K562 (cell line): Measurements from ENCODE around the gene MYO7A. TPM values are rescaled to one million over a fixed set of nuclear protein-coding genes. Genes with fewer than 3 reads are reported as not detected.

ENCODE experiments used
- ATAC-seq: fragments of 200-7000 bp; cut with Tn5 transposase; 3 replicates; pipeline ENCODE4 v1.9.1; 2020; ENCODE audit warnings: moderate library complexity
- BruUV-seq: library from RNA; stranded (reverse); fragments of 400-500 nt; replicated peaks from 2 replicates; lab custom pipeline; 2021; lab: Mats Ljungman, UMichigan
- CTCF ChIA-PET: fragments of 300-600 bp; formaldehyde crosslinking; extraction: SDS; loops from one replicate; lab custom pipeline; 2021; ENCODE audit warnings: low intra/inter-chr PET ratio; lab: Yijun Ruan, JAX
- POLR2A ChIA-PET: fragments of 300-600, 350-650 bp; sonication (Branson Sonifier 250); formaldehyde crosslinking; extraction: SDS; loops from one replicate; lab custom pipeline; 2021; ENCODE audit warnings: antibody characterized with exemption, inconsistent platforms; lab: Yijun Ruan, JAX
- DNase-seq, 4 experiments: peaks; one replicate each; pipeline versions ENCODE4 v3.0.0 to v3.0.0-alpha.2; 2011 to 2018; ENCODE audit warnings: low spot score in 3 of 4, mixed read lengths in 3 of 4; ENCODE audit errors: extremely low read depth in 1 of 4
- FAIRE-seq: peaks from 2 replicates; lab custom pipeline; 2011; peaks lifted over from hg19 to GRCh38; lab: Jason Lieb, UNC
- H2AFZ ChIP-seq: 2 replicates; pipeline ENCODE4 v1.6.0; 2011; ENCODE audit warnings: low read depth, low read length, control low read depth, inconsistent platforms
- H3K27ac ChIP-seq: fragments of 200-600 bp; 3 replicates; pipeline ENCODE4 v1.8.0; 2011; ENCODE audit warnings: low read depth, mild to moderate bottlenecking, control low read depth, inconsistent platforms, low read length, moderate library complexity, mixed read lengths; ENCODE audit errors: extremely low read depth
- H3K27me3 ChIP-seq, 2 experiments: fragments of 300-600 bp in 1 of 2; 2 replicates in 1 of 2; 3 replicates in 1 of 2; pipeline versions ENCODE4 v1.6.0 to v1.8.0; 2011; ENCODE audit warnings: inconsistent platforms in 2 of 2, low read length in 2 of 2, mild to moderate bottlenecking in 1 of 2, mixed read lengths in 1 of 2, moderate library complexity in 1 of 2; ENCODE audit not compliant: control insufficient read depth in 2 of 2, insufficient read depth in 2 of 2
- H3K36me3 ChIP-seq: fragments of 300-600 bp; 3 replicates; pipeline ENCODE4 v1.8.0; 2011; ENCODE audit warnings: mild to moderate bottlenecking, low read length, inconsistent platforms; ENCODE audit not compliant: control insufficient read depth, insufficient read depth
- H3K4me1 ChIP-seq, 2 experiments: fragments of 200-600 bp in 1 of 2; replicated peaks in 1 of 2; 2 replicates in 1 of 2; 3 replicates in 1 of 2; pipeline versions ENCODE4 v1.5.1 to v1.8.0; 2011; ENCODE audit warnings: inconsistent platforms in 2 of 2, low read length in 2 of 2, mild to moderate bottlenecking in 1 of 2, mixed read lengths in 1 of 2, moderate library complexity in 1 of 2; ENCODE audit not compliant: control insufficient read depth in 2 of 2, insufficient read depth in 2 of 2
- H3K4me2 ChIP-seq: 2 replicates; pipeline ENCODE4 v1.6.1; 2011; ENCODE audit warnings: low read length, control low read depth, inconsistent platforms, mixed read lengths; ENCODE audit not compliant: insufficient read depth
- H3K4me3 ChIP-seq: fragments of 200-600 bp; sonication (generic), shearing (Covaris generic); 2 replicates; pipeline ENCODE4 v1.5.1; 2016; ENCODE audit warnings: control low read depth, inconsistent platforms
- H3K79me2 ChIP-seq: fragments of 200-600 bp; 3 replicates; pipeline ENCODE4 v1.8.0; 2011; ENCODE audit warnings: low read length, inconsistent platforms; ENCODE audit not compliant: control insufficient read depth, insufficient read depth
- H3K9ac ChIP-seq, 2 experiments: 2 replicates each; pipeline versions ENCODE4 v1.6.0 to v1.6.1; 2011; ENCODE audit warnings: low read depth in 2 of 2, low read length in 2 of 2, control low read depth in 1 of 2, inconsistent platforms in 1 of 2, mild to moderate bottlenecking in 1 of 2, mixed read lengths in 1 of 2; ENCODE audit not compliant: insufficient read depth in 1 of 2
- H3K9me1 ChIP-seq: one replicate; pipeline ENCODE4 v1.6.0; 2011; ENCODE audit warnings: inconsistent platforms, mild to moderate bottlenecking, low read length, moderate library complexity; ENCODE audit not compliant: control insufficient read depth, insufficient read depth
- H3K9me3 ChIP-seq: replicated peaks from 2 replicates; pipeline ENCODE4 v1.5.1; 2011; ENCODE audit warnings: low read depth, low read length, inconsistent platforms; ENCODE audit not compliant: control insufficient read depth, insufficient read depth
- H4K20me1 ChIP-seq: replicated peaks from 2 replicates; pipeline ENCODE4 v1.6.1; 2011; ENCODE audit warnings: low read length, inconsistent platforms, mixed read lengths; ENCODE audit not compliant: control insufficient read depth, insufficient read depth
- CREBBP ChIP-seq: IDR thresholded peaks from one replicate; pipeline ENCODE4 v1.6.1; 2012; ENCODE audit warnings: low read depth, mild to moderate bottlenecking, control low read depth, inconsistent platforms, low read length
- DMBX1 ChIP-seq: fragments of 250-450 bp; sonication (Bioruptor Pico); IDR thresholded peaks from 2 replicates; pipeline ENCODE4 v1.8.0; 2022; ENCODE audit warnings: inconsistent platforms, mild to moderate bottlenecking, moderate library complexity, borderline replicate concordance
- FOXA3 ChIP-seq, 2 experiments: fragments of 450-650 bp in 1 of 2; sonication (generic) in 1 of 2; formaldehyde crosslinking; IDR thresholded peaks in 1 of 2; conservative IDR thresholded peaks in 1 of 2; 2 replicates each; pipeline versions ENCODE4 v1.4.0 to v1.8.0; 2020 to 2022; ENCODE audit warnings: mild to moderate bottlenecking in 2 of 2, missing genetic modification reagents in 1 of 2
- KLF13 ChIP-seq: fragments of 450-650 bp; IDR thresholded peaks from 2 replicates; pipeline ENCODE4 v1.6.1; 2016; ENCODE audit warnings: missing genetic modification characterization, low read depth, mild to moderate bottlenecking, missing compliant biosample characterization, moderate library complexity, borderline replicate concordance
- NFYB ChIP-seq: IDR thresholded peaks from 2 replicates; pipeline ENCODE4 v1.6.1; 2011; ENCODE audit warnings: mild to moderate bottlenecking, moderate library complexity; ENCODE audit not compliant: insufficient read length; ENCODE audit errors: extremely low read depth
- SMARCE1 ChIP-seq: fragments of 450-650 bp; IDR thresholded peaks from 2 replicates; pipeline ENCODE4 v1.7.1; 2016; ENCODE audit warnings: mild to moderate bottlenecking
- ZNF316 ChIP-seq: fragments of 450-650 bp; IDR thresholded peaks from 2 replicates; pipeline ENCODE4 v1.6.1; 2016
- WGBS: fragments of 100-300 bp; shearing (Covaris generic); methylation state at CpG from one replicate; pipeline ENCODE4 v1.1.6; 2016; ENCODE audit warnings: low coverage, mixed read lengths; ENCODE audit not compliant: insufficient coverage; ENCODE audit errors: missing lambda C conversion rate; 5-methylcytosine and 5-hydroxymethylcytosine counted together
- in situ Hi-C: fragments of 300-500 bp; cut with MboI; formaldehyde crosslinking; loops from 4 replicates; pipeline ENCODE4 v1.15.0; 2018; ENCODE audit warnings: inconsistent platforms, mixed read lengths
- intact Hi-C: fragments of 100-400 bp; cut with micrococcal nuclease; formaldehyde crosslinking; loops from 2 replicates; pipeline ENCODE4 v1.14.2; 2022
- polyA plus RNA-seq, 8 experiments: library from polyadenylated mRNA; depleted of rRNA in 4 of 8; stranded (reverse) in 5 of 8; unstranded in 3 of 8; fragments of >200 nt; fragmentation: Nextera tagmentation in 2 of 8; fragmentation: Illumina TruSeq in 1 of 8; extraction: Ambion mirVana in 2 of 8; extraction: Trizol in 1 of 8; gene quantifications; 2 replicates each; pipeline versions ENCODE4 v1.2.1 to v1.2.3, GENCODE V29; 2011 to 2014; ENCODE audit warnings: inconsistent platforms in 1 of 8, missing spikeins in 1 of 8
- total RNA-seq, 7 experiments: library from RNA; depleted of rRNA in 6 of 7; stranded (reverse); fragments of >200 nt in 6 of 7; fragmentation: Illumina TruSeq in 2 of 7; extraction: Trizol in 2 of 7; gene quantifications; 2 replicates each; pipeline versions ENCODE4 v1.2.1 to v1.2.3, GENCODE V29; 2011 to 2021; ENCODE audit warnings: low replicate concordance in 1 of 7
- TF ChIP-seq, protein P1 (sequence below): sonication (generic); formaldehyde crosslinking; IDR thresholded peaks from 2 replicates; pipeline ENCODE4 v1.8.0; 2022; ENCODE audit warnings: missing genetic modification reagents, mild to moderate bottlenecking, borderline replicate concordance
- TF ChIP-seq, protein P2 (sequence below): sonication (generic); formaldehyde crosslinking; IDR thresholded peaks from 2 replicates; pipeline ENCODE4 v1.5.0; 2020; ENCODE audit warnings: missing genetic modification reagents
- TF ChIP-seq, protein P3 (sequence below): fragments of 250-450 bp; sonication (Bioruptor Pico); IDR thresholded peaks from 2 replicates; pipeline ENCODE4 v1.8.0; 2022; ENCODE audit warnings: moderate library complexity, mild to moderate bottlenecking, inconsistent platforms

The MYO7A gene
- total and polyA plus RNA-seq, 9 of the 15 experiments (the other 6 are each of a cell fraction or from before 2014, with no cell fraction given) = 0.01 to 0.11 (median 0.07) TPM; not detected in 1

DNA sequence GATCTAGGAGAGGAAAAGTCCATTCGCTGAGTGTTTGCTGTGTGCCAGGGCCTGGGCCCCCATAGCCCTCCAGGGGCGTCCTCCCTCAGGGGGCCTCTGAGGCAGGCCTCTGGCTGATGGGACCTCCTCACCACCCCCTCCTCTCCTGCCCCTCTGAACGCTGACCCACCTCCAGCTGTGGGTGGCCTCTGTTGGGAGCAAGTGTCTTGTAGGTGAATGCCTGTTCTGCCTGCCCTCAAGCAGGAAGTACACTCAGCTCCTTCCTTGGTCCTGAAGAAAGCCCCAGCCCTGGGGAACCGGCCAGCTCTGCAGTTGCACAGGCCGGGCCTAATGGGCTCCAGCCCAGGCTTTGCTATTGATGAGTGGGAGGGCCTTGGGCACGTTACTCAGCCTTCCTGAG is 3.5 kb downstream of the MYO7A start:
- Histone ChIP-seq H3K27me3 (peaks cover 2 to 26% of the 10 kb centered on the region in 2 experiments; a peak in 4 of 5 replicates), H2AFZ (no peak overlapping the region), H3K9ac (no peak overlapping the region), H3K36me3 (no peaks in the 10 kb centered on the region), H3K9me3 (no peaks in the 10 kb centered on the region), H3K4me2 (no peak overlapping the region), H3K9me1 (no peaks in the 10 kb centered on the region), H4K20me1 (peaks cover 16% of the 10 kb centered on the region; the same call in 1 of the 2 replicates), H3K79me2 (no peaks in the 10 kb centered on the region), H3K4me3 (no peak overlapping the region), H3K27ac (no peak overlapping the region), H3K4me1 (peaks cover 0 to 20% of the 10 kb centered on the region in 2 experiments; a peak in 2 of 5 replicates)
- POLR2A ChIA-PET = interaction anchor here (0.6 to 1.8 kb wide), 3 partner anchors 9 to 57 kb away, joined by 3 to 5 read pairs (median 3); no protein-coding TSS in a partner anchor
- CTCF ChIA-PET = no interaction called here
- FAIRE-seq (no peak), DNase-seq (no peak), ATAC-seq (no peak)
- 7% methylated on average over 6 of the region's 6 CpGs for WGBS
- intact Hi-C loops = no loop called here
- no TSS peak for BruUV-seq
- in situ Hi-C loops = no loop called here
- TF ChIP-seq CREBBP = no peak
- TF ChIP-seq NFYB = no peak
- TF ChIP-seq KLF13 = no peak
- TF ChIP-seq, protein P1, sequence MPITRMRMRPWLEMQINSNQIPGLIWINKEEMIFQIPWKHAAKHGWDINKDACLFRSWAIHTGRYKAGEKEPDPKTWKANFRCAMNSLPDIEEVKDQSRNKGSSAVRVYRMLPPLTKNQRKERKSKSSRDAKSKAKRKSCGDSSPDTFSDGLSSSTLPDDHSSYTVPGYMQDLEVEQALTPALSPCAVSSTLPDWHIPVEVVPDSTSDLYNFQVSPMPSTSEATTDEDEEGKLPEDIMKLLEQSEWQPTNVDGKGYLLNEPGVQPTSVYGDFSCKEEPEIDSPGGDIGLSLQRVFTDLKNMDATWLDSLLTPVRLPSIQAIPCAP (CRISPR knock-in tag) = no peak
- no peak for TF ChIP-seq FOXA3 (CRISPR knock-in tag; conservative IDR thresholded peaks at IDR 0.05 in 1 of 2, IDR thresholded peaks at IDR 0.05 in 1 of 2)
- TF ChIP-seq ZNF316 = no peak
- no peak for TF ChIP-seq DMBX1 (CRISPR knock-in tag)
- TF ChIP-seq, protein P2, sequence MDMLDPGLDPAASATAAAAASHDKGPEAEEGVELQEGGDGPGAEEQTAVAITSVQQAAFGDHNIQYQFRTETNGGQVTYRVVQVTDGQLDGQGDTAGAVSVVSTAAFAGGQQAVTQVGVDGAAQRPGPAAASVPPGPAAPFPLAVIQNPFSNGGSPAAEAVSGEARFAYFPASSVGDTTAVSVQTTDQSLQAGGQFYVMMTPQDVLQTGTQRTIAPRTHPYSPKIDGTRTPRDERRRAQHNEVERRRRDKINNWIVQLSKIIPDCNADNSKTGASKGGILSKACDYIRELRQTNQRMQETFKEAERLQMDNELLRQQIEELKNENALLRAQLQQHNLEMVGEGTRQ (CRISPR knock-in tag) = no peak
- TF ChIP-seq, protein P3, sequence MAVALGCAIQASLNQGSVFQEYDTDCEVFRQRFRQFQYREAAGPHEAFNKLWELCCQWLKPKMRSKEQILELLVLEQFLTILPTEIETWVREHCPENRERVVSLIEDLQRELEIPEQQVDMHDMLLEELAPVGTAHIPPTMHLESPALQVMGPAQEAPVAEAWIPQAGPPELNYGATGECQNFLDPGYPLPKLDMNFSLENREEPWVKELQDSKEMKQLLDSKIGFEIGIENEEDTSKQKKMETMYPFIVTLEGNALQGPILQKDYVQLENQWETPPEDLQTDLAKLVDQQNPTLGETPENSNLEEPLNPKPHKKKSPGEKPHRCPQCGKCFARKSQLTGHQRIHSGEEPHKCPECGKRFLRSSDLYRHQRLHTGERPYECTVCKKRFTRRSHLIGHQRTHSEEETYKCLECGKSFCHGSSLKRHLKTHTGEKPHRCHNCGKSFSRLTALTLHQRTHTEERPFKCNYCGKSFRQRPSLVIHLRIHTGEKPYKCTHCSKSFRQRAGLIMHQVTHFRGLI (CRISPR knock-in tag) = no peak
- no peak for TF ChIP-seq SMARCE1
